WTC11 (cell line): ENCODE measurements around the gene ITSN1. TPM values are rescaled to one million over a fixed set of nuclear protein-coding genes. Genes with fewer than 3 reads are reported as not detected.
A peak's percentile ranks its signal among the peaks of the same experiment; 100 is the strongest.

Experiments
- ATAC-seq: fragments of 200-7000 bp; cut with Tn5 transposase; 2 replicates; pipeline ENCODE4 v1.10.0; 2021; ENCODE audit warnings: mild to moderate bottlenecking, moderate library complexity
- CTCF ChIA-PET: fragments of 300-600 bp; sonication (Branson Sonifier 250); formaldehyde crosslinking; loops from one replicate; lab custom pipeline; 2021; ENCODE audit warnings: antibody characterized with exemption; lab: Charles Lee
- POLR2A ChIA-PET: fragments of 350-600 bp; sonication (Branson Sonifier 250); formaldehyde crosslinking; loops from one replicate; lab custom pipeline; 2021; ENCODE audit warnings: antibody characterized with exemption; lab: Charles Lee
- DNase-seq: peaks from one replicate; pipeline ENCODE4 v3.0.0; 2021; ENCODE audit warnings: low spot score
- H3K27ac Mint-ChIP-seq: 2 replicates; pipeline ENCODE4 v1.8.0; 2021; ENCODE audit warnings: mixed read lengths
- H3K27me3 Mint-ChIP-seq: 2 replicates; pipeline ENCODE4 v1.8.0; 2021; ENCODE audit warnings: low read depth, mild to moderate bottlenecking, moderate library complexity, mixed read lengths
- H3K36me3 Mint-ChIP-seq: 2 replicates; pipeline ENCODE4 v1.8.0; 2021; ENCODE audit warnings: mixed read lengths
- H3K4me1 Mint-ChIP-seq: 2 replicates; pipeline ENCODE4 v1.8.0; 2022; ENCODE audit warnings: mixed read lengths
- H3K4me3 Mint-ChIP-seq: 2 replicates; pipeline ENCODE4 v1.8.0; 2021; ENCODE audit warnings: mild to moderate bottlenecking, moderate library complexity, mixed read lengths
- H3K9me3 Mint-ChIP-seq: 2 replicates; pipeline ENCODE4 v1.8.0; 2021; ENCODE audit warnings: mixed read lengths
- AFF4 ChIP-seq: sonication (generic); formaldehyde crosslinking; IDR thresholded peaks from 2 replicates; pipeline ENCODE4 v1.8.1; 2023; ENCODE audit warnings: mild to moderate bottlenecking, missing genetic modification reagents, borderline replicate concordance
- ARID4B ChIP-seq: sonication (generic); formaldehyde crosslinking; IDR thresholded peaks from 2 replicates; pipeline ENCODE4 v1.8.0; 2023; ENCODE audit warnings: missing genetic modification reagents, mild to moderate bottlenecking, borderline replicate concordance
- GABPB1 ChIP-seq: sonication (generic); formaldehyde crosslinking; IDR thresholded peaks from 2 replicates; pipeline ENCODE4 v1.8.1; 2023; ENCODE audit warnings: mild to moderate bottlenecking, missing genetic modification reagents
- NFE2L1 ChIP-seq: sonication (generic); formaldehyde crosslinking; IDR thresholded peaks from 2 replicates; pipeline ENCODE4 v1.8.1; 2023; ENCODE audit warnings: missing genetic modification reagents
- NR2C2 ChIP-seq: sonication (generic); formaldehyde crosslinking; IDR thresholded peaks from 2 replicates; pipeline ENCODE4 v1.8.0; 2022; ENCODE audit warnings: mild to moderate bottlenecking, missing genetic modification reagents
- PREB ChIP-seq: sonication (generic); formaldehyde crosslinking; IDR thresholded peaks from 2 replicates; pipeline ENCODE4 v1.8.1; 2022; ENCODE audit warnings: mild to moderate bottlenecking, missing genetic modification reagents, moderate library complexity, borderline replicate concordance
- PRRX2 ChIP-seq: fragments of 250-450 bp; sonication (Bioruptor Pico); IDR thresholded peaks from 2 replicates; pipeline ENCODE4 v1.8.0; 2021; ENCODE audit warnings: mild to moderate bottlenecking
- STAT6 ChIP-seq: sonication (generic); formaldehyde crosslinking; conservative IDR thresholded peaks from 2 replicates; pipeline ENCODE4 v1.8.1; 2023; ENCODE audit warnings: mild to moderate bottlenecking, low read depth, missing genetic modification reagents, moderate library complexity
- ZNF138 ChIP-seq: sonication (generic); formaldehyde crosslinking; conservative IDR thresholded peaks from 2 replicates; pipeline ENCODE4 v1.8.1; 2022; ENCODE audit warnings: mild to moderate bottlenecking, moderate library complexity, missing genetic modification reagents
- ZNF263 ChIP-seq: sonication (generic); formaldehyde crosslinking; IDR thresholded peaks from 2 replicates; pipeline ENCODE4 v1.8.1; 2022; ENCODE audit warnings: low read depth, mild to moderate bottlenecking, moderate library complexity, missing genetic modification reagents
- total RNA-seq: library from RNA; stranded (reverse); gene quantifications from 3 replicates; pipeline ENCODE4 v1.2.3, GENCODE V29; 2021
- TF ChIP-seq, protein P1 (sequence below): sonication (generic); formaldehyde crosslinking; IDR thresholded peaks from 2 replicates; pipeline ENCODE4 v1.8.0; 2023; ENCODE audit warnings: mild to moderate bottlenecking, missing genetic modification reagents
- TF ChIP-seq, protein P2 (sequence below): sonication (generic); formaldehyde crosslinking; IDR thresholded peaks from 2 replicates; pipeline ENCODE4 v1.8.1; 2023; ENCODE audit warnings: mild to moderate bottlenecking, missing genetic modification reagents

The ITSN1 gene
- total RNA-seq, 1 experiment from 2014 or later = 69.6 TPM

DNA sequence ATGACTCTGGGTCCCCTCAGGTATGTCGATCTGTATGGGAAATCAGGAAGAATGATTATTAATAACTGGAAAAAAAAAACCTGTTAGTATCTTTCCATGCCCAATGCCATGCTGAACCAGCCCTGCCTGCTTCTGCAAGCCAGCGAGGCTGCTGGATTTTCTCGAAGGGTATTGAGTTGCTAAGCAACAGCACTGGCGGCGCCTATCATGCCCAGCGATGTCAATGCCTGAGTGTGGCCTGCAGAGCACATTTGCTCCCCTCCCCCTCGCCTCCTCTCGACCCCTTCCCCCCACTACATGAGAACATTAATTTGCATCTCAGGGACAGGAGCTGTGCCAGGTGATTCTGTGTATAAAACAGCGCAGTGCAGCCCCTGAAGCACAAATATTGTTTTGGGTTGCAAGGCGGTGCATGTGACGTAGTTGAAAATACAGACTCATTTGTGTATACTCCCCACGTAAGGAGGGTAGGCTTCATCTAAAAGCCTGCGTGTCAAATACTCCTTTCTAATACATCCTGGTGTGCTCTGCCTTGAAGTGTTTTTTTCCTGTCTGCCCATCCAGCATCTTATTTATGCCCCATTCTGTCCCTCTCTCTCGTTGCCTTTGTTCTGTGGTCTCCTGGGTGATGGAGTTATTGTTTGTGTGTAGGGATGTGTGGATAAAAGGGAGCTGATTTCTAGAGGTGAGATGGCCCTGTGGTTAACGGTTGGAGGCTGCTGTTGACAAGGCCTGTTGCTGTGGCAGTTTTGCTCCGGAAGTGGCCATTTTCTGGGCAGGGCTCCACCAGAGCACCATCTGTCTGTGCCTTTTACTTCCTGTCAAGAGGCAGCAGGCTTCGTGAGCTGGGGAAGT is 306.0 kb downstream of the ITSN1 start:
- Mint-ChIP-seq H3K9me3 (peaks cover 12% of the 10 kb centered on the region), H3K4me1 (peaks cover 36% of the 10 kb centered on the region), H3K27me3 (no peaks in the 10 kb centered on the region), H3K4me3 (peak overlapping the region; percentile 55), H3K36me3 (peaks cover 17% of the 10 kb centered on the region), H3K27ac (peak overlapping the region; percentile 99)
- TF ChIP-seq NFE2L1 (CRISPR knock-in tag) (0 out of 2 replicates have a peak, but pooled peaks have one; percentile 48), ZNF138 (CRISPR knock-in tag) (no peak)
- TF ChIP-seq, protein P1, sequence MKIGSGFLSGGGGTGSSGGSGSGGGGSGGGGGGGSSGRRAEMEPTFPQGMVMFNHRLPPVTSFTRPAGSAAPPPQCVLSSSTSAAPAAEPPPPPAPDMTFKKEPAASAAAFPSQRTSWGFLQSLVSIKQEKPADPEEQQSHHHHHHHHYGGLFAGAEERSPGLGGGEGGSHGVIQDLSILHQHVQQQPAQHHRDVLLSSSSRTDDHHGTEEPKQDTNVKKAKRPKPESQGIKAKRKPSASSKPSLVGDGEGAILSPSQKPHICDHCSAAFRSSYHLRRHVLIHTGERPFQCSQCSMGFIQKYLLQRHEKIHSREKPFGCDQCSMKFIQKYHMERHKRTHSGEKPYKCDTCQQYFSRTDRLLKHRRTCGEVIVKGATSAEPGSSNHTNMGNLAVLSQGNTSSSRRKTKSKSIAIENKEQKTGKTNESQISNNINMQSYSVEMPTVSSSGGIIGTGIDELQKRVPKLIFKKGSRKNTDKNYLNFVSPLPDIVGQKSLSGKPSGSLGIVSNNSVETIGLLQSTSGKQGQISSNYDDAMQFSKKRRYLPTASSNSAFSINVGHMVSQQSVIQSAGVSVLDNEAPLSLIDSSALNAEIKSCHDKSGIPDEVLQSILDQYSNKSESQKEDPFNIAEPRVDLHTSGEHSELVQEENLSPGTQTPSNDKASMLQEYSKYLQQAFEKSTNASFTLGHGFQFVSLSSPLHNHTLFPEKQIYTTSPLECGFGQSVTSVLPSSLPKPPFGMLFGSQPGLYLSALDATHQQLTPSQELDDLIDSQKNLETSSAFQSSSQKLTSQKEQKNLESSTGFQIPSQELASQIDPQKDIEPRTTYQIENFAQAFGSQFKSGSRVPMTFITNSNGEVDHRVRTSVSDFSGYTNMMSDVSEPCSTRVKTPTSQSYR = 0 out of 2 replicates have a peak, but pooled peaks have one; percentile 60
- CTCF ChIA-PET = interaction anchor here (0.9 to 1.9 kb wide), 6 partner anchors 24 to 400 kb away, joined by 4 to 12 read pairs (median 6); partner anchors contain the start of genes MRPS6 and SLC5A3
- peak; percentile 90 for ATAC-seq
- POLR2A ChIA-PET = interaction anchor here (0.6 to 1.2 kb wide), 4 partner anchors 12 to 176 kb away, joined by 3 to 6 read pairs (median 4); partner anchors contain the start of genes MRPS6 and SLC5A3
- peak; percentile 75 for DNase-seq

DNA sequence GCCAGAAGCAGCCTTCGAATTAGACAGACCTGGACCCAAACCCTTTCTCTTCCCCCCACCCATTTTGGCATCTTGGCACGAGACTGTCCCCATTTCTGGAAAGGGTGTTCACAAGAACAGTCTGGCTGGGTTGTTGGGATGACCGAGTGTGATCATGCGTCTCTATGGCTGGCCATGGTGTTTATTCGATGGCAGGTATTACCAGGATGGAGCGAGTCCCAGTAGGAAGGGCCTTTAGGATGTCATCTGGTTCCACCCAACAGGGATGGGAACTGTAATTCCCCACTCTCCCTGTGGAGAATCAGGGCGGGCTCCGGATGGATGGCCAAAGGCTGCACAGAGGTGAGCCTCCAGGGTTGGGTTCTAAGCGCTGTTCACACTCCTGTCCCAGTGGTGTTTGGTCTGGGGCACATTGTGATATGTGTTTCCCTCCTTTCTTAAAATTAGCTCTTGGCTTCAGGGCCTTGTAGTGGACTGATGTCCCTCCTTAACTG is 306.7 kb downstream of the ITSN1 start:
- H3K27ac Mint-ChIP-seq = peak overlapping the region; percentile 64
- POLR2A ChIA-PET = interaction anchor here (0.7 kb wide), 1 partner anchor 175 kb away, joined by 4 read pairs; no protein-coding TSS in a partner anchor
- DNase-seq = no peak
- CTCF ChIA-PET = interaction anchor here (1.6 kb wide), 1 partner anchor 143 kb away, joined by 4 read pairs; no protein-coding TSS in a partner anchor
- no peak for ATAC-seq
- no peaks in the 10 kb centered on the region for H3K27me3 Mint-ChIP-seq
- H3K9me3 Mint-ChIP-seq = peaks cover 12% of the 10 kb centered on the region
- peaks cover 12% of the 10 kb centered on the region for H3K36me3 Mint-ChIP-seq
- peaks cover 36% of the 10 kb centered on the region for H3K4me1 Mint-ChIP-seq
- H3K4me3 Mint-ChIP-seq = no peak overlapping the region
- TF ChIP-seq STAT6 (CRISPR knock-in tag) (no peak), PREB (CRISPR knock-in tag) (no peak), PRRX2 (CRISPR knock-in tag) (no peak), AFF4 (CRISPR knock-in tag) (no peak), ARID4B (no peak), GABPB1 (CRISPR knock-in tag) (no peak), ZNF263 (CRISPR knock-in tag) (no peak), NR2C2 (CRISPR knock-in tag) (no peak)
- TF ChIP-seq, protein P2, sequence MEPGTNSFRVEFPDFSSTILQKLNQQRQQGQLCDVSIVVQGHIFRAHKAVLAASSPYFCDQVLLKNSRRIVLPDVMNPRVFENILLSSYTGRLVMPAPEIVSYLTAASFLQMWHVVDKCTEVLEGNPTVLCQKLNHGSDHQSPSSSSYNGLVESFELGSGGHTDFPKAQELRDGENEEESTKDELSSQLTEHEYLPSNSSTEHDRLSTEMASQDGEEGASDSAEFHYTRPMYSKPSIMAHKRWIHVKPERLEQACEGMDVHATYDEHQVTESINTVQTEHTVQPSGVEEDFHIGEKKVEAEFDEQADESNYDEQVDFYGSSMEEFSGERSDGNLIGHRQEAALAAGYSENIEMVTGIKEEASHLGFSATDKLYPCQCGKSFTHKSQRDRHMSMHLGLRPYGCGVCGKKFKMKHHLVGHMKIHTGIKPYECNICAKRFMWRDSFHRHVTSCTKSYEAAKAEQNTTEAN (CRISPR knock-in tag) = no peak
